Activated CD4-positive, alpha-beta memory T cell treated with anti-CD3 and anti-CD28 coated beads, Interleukin-2, amount 10 ng/mL, durations not matched to agents 7 days and 5 days (primary cell): Measurements from ENCODE around the gene LDLRAD2. TPM values are rescaled to one million over a fixed set of nuclear protein-coding genes. Genes with fewer than 3 reads are reported as not detected.
"Not testable (repeated sequence)": the region's sequence is repeated elsewhere in the genome, so short reads cannot be mapped to it uniquely, and the experiment has no call there.

ENCODE experiments used
- CTCF ChIA-PET: fragments of 350-600 bp; sonication (Branson Sonifier 250); formaldehyde crosslinking; loops from one replicate; lab custom pipeline; 2021; ENCODE audit warnings: antibody characterized with exemption, inconsistent platforms; lab: Charles Lee
- POLR2A ChIA-PET: fragments of 350-600 bp; sonication (Branson Sonifier 250); formaldehyde crosslinking; loops from one replicate; lab custom pipeline; 2021; ENCODE audit warnings: antibody characterized with exemption; lab: Charles Lee
- DNase-seq: peaks from one replicate; pipeline ENCODE4 v3.0.0-alpha.2; 2020
- H3K27ac Mint-ChIP-seq: one replicate; pipeline ENCODE4 v1.8.0; 2021; ENCODE audit warnings: mild to moderate bottlenecking, mixed read lengths
- H3K27me3 Mint-ChIP-seq: one replicate; pipeline ENCODE4 v1.8.0; 2021; ENCODE audit warnings: mixed read lengths
- H3K36me3 Mint-ChIP-seq: one replicate; pipeline ENCODE4 v1.8.0; 2021; ENCODE audit warnings: low read depth, mixed read lengths
- H3K4me1 Mint-ChIP-seq: one replicate; pipeline ENCODE4 v1.8.0; 2021; ENCODE audit warnings: mixed read lengths
- H3K4me3 Mint-ChIP-seq: one replicate; pipeline ENCODE4 v1.8.0; 2021; ENCODE audit warnings: mild to moderate bottlenecking, mixed read lengths
- H3K9me3 Mint-ChIP-seq: one replicate; pipeline ENCODE4 v1.8.0; 2021; ENCODE audit warnings: mixed read lengths
- total RNA-seq, 2 experiments: library from RNA; stranded (reverse); gene quantifications; one replicate each; pipeline ENCODE4 v1.2.3, GENCODE V29; 2021

Gene LDLRAD2
- total RNA-seq, 2 experiments from 2014 or later, result not detected

- Mint-ChIP-seq H3K36me3 (peaks cover 21% of the 10 kb centered on the region), H3K27me3 (no peaks in the 10 kb centered on the region), H3K27ac (peak overlapping the region; percentile 56), H3K4me3 (no peak overlapping the region), H3K9me3 (no peaks in the 10 kb centered on the region), H3K4me1 (peaks cover 63% of the 10 kb centered on the region)
- no peak for DNase-seq
- CTCF ChIA-PET, result no interaction called here
- POLR2A ChIA-PET, result no interaction called here
Measured at GRCh38 chr1:21775985-21776562, 36.0 kb upstream of the LDLRAD2 start.

DNA sequence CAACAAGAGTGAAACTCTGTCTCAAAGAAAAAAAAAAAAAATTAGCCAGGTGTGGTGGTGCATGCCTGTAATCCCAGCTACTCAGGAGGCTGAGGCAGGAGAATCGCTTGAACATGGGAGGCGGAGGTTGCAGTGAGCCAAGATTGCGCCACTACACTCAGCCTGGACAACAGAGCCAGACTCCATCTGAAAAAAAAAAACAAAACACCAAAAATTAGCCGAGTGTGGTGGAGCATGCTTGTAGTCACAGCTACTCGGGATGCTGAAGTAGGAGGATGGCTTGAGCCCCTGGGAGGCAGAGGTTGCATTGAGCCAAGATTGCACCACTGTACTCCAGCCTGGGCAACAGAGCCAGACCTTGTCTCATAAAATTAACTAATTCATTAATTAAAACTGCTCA is 35.1 kb upstream of the LDLRAD2 start:
- DNase-seq, POLR2A ChIA-PET, H3K4me3 Mint-ChIP-seq, H3K9me3 Mint-ChIP-seq, H3K27me3 Mint-ChIP-seq, H3K27ac Mint-ChIP-seq: not testable (repeated sequence)
- Mint-ChIP-seq H3K36me3 (peaks cover 24% of the 10 kb centered on the region), H3K4me1 (peaks cover 63% of the 10 kb centered on the region)
- CTCF ChIA-PET, result interaction anchor here (1.0 kb wide), 1 partner anchor 9 kb away, joined by 3 read pairs; no protein-coding TSS in a partner anchor

DNA sequence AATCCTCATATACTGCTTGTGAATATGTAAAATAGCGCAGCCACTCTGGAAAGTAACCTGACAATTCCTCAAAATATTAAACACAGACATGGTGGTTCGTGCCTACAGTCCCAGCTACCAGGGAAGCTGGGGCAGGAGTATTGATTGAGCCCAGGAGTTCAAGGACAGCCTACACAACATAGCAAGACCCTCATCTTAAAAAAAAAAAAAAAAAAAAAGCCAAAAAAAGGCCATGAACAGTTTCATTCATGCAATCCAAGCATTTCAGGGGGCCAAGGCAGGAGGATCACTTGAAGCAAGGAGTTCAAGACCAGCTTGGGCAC is 33.7 kb upstream of the LDLRAD2 start:
- DNase-seq, result no peak
- Mint-ChIP-seq H3K4me3 (no peak overlapping the region), H3K27me3 (no peaks in the 10 kb centered on the region), H3K36me3 (peaks cover 25% of the 10 kb centered on the region), H3K27ac (no peak overlapping the region), H3K9me3 (no peaks in the 10 kb centered on the region), H3K4me1 (peaks cover 55% of the 10 kb centered on the region)
- CTCF ChIA-PET, result no interaction called here
- POLR2A ChIA-PET, result no interaction called here

DNA sequence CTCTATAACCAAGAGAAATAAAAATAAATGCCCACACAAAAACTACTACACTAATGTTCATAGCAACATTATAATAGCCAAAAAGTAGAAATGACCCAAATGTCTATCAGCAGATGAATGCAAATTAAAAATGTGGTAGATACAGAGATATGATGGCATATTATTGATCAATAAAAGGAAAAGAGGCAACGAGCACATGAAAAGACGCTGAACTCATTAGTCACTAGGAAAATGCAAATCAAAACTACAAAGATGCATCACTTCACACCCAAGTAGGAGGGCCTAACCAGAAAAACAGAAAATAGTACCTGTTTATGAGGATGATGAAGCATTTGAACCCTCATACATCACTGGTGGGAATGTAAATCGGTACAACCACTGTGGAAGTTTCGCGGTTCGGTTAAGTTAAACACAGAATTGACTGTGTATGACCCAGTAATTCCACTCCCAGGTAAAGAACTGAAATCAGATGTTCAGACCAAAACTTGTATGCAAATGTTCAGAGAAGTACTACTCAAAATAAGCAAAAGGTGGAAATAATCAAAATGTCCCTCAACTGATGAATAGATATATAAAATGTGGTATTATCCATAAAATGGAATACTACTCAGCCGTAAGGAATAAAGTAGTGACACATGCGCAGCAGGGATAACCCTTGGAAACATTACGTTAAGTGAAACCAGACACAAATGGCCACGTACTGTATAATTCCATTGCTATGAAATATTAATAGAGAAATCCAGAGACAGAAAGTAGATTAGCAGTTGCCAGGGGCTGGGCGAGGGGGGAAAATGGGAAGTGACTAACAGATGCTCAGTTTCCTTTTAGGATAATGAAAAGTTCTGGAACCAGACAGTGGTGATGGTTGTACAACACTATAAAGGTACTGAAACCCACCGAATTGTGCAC is 32.2 kb upstream of the LDLRAD2 start:
- peak; percentile 41 for DNase-seq
- ChIA-PET POLR2A (no interaction called here), CTCF (no interaction called here)
- Mint-ChIP-seq H3K27me3 (no peaks in the 10 kb centered on the region), H3K36me3 (peaks cover 27% of the 10 kb centered on the region), H3K4me3 (peak overlapping the region; percentile 57), H3K9me3 (no peaks in the 10 kb centered on the region), H3K4me1 (peaks cover 55% of the 10 kb centered on the region), H3K27ac (peak overlapping the region; percentile 84)

- peak overlapping the region; percentile 87 for H3K4me3 Mint-ChIP-seq
- CTCF ChIA-PET, result interaction anchor here (0.7 to 3.6 kb wide), 9 partner anchors 9 to 243 kb away, joined by 3 to 26 read pairs (median 3); no protein-coding TSS in a partner anchor
- no peaks in the 10 kb centered on the region for H3K9me3 Mint-ChIP-seq
- peaks cover 26% of the 10 kb centered on the region for H3K36me3 Mint-ChIP-seq
- POLR2A ChIA-PET, result interaction anchor here (0.7 to 3.5 kb wide), 22 partner anchors 8 to 995 kb away, joined by 3 to 35 read pairs (median 6); partner anchors contain the start of genes CDC42, HP1BP3 and RAP1GAP
- H3K4me1 Mint-ChIP-seq, result peaks cover 38% of the 10 kb centered on the region
- peak overlapping the region; percentile 100 for H3K27ac Mint-ChIP-seq
- peak; percentile 22 for DNase-seq
- H3K27me3 Mint-ChIP-seq, result peaks cover 2% of the 10 kb centered on the region
Measured at GRCh38 chr1:21781815-21782348, 30.2 kb upstream of the LDLRAD2 start.

- Mint-ChIP-seq H3K4me1 (peaks cover 34% of the 10 kb centered on the region), H3K27me3 (peaks cover 5% of the 10 kb centered on the region), H3K27ac (peak overlapping the region; percentile 100), H3K4me3 (peak overlapping the region; percentile 87), H3K36me3 (peaks cover 21% of the 10 kb centered on the region), H3K9me3 (no peaks in the 10 kb centered on the region)
- ChIA-PET POLR2A (interaction anchor here (0.7 to 3.5 kb wide), 26 partner anchors 9 to 995 kb away, joined by 3 to 35 read pairs (median 4); partner anchors contain the start of genes CDC42, HP1BP3 and RAP1GAP), CTCF (interaction anchor here (0.7 to 3.6 kb wide), 8 partner anchors 12 to 243 kb away, joined by 3 to 26 read pairs (median 3); no protein-coding TSS in a partner anchor)
- peak; percentile 59 for DNase-seq
Measured at GRCh38 chr1:21782349-21782867, 29.7 kb upstream of the LDLRAD2 start.

DNA sequence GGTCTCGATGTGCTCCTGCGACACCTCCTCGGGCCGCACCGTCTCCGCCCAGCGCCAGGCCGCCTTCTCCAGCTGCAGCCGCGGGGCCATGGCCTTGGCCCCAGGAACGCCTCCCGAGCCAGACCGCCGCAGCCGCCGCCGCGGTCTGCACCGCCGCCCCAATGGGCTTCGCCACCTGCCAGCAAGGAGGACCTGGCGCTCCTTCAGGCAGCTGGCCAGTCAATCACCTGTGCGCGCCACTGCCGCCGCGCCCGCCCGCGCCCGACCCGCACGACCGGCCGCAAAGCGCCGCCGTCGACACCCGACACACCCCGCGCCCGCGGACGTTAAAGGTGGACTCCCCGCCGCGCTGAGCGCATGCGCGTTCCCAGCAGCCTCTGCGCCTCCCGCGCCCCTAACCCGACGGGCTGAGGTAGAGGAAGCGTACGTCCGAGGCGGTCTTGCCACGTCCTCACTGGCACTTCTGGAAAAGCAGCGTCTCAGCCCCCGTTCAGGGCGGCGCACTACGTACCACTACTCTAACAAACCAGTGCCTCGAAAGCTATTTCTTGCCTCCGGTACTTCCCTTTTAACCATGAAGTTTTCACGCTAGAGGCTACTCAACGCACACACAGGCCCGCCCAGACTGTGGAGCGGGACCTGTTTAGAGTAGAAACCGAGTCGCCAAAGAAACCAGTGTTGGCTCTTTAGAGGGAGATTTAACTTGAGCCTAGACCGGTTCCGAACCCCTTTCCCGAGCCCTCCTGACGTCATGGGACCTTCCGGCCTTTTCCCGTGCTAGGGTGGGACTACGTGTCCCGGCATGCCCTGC is 29.0 kb upstream of the LDLRAD2 start, which contains the start of gene USP48:
USP48 (minus strand) TSS at position 282 of the 811 bp plus-strand sequence; CDS start at position 90, 192 bp downstream.
- ChIA-PET POLR2A (interaction anchor here (0.9 to 3.5 kb wide), 24 partner anchors 8 to 996 kb away, joined by 3 to 35 read pairs (median 6); partner anchors contain the start of genes CDC42, HP1BP3 and RAP1GAP), CTCF (interaction anchor here (0.7 to 3.6 kb wide), 5 partner anchors 12 to 242 kb away, joined by 3 to 26 read pairs (median 4); no protein-coding TSS in a partner anchor)
- Mint-ChIP-seq H3K9me3 (no peaks in the 10 kb centered on the region), H3K27ac (peak within 1 kb of the TSS; percentile 100), H3K36me3 (peaks cover 18% of the 10 kb centered on the region), H3K4me3 (peak within 1 kb of the TSS; percentile 87), H3K27me3 (peaks cover 5% of the 10 kb centered on the region), H3K4me1 (peaks cover 30% of the 10 kb centered on the region)
- peak; percentile 98 for DNase-seq

GRCh38 chr1:21783679-21784603 is 28.1 kb upstream of the LDLRAD2 start:
- peak overlapping the region; percentile 87 for H3K4me3 Mint-ChIP-seq
- peaks cover 24% of the 10 kb centered on the region for H3K4me1 Mint-ChIP-seq
- no peak for DNase-seq
- H3K27ac Mint-ChIP-seq, result peak overlapping the region; percentile 100
- ChIA-PET CTCF (interaction anchor here (3.6 kb wide), 1 partner anchor 81 kb away, joined by 26 read pairs; no protein-coding TSS in a partner anchor), POLR2A (interaction anchor here (1.0 to 3.5 kb wide), 13 partner anchors 7 to 268 kb away, joined by 3 to 35 read pairs (median 9); partner anchors contain the start of genes CDC42 and RAP1GAP)
- no peaks in the 10 kb centered on the region for H3K9me3 Mint-ChIP-seq
- peaks cover 5% of the 10 kb centered on the region for H3K27me3 Mint-ChIP-seq
- peaks cover 15% of the 10 kb centered on the region for H3K36me3 Mint-ChIP-seq

GRCh38 chr1:21785764-21786163 is 26.3 kb upstream of the LDLRAD2 start:
- DNase-seq, POLR2A ChIA-PET, H3K4me3 Mint-ChIP-seq, CTCF ChIA-PET, H3K36me3 Mint-ChIP-seq, H3K27me3 Mint-ChIP-seq, H3K27ac Mint-ChIP-seq, H3K9me3 Mint-ChIP-seq: not testable (repeated sequence)
- H3K4me1 Mint-ChIP-seq, result peaks cover 16% of the 10 kb centered on the region

DNA sequence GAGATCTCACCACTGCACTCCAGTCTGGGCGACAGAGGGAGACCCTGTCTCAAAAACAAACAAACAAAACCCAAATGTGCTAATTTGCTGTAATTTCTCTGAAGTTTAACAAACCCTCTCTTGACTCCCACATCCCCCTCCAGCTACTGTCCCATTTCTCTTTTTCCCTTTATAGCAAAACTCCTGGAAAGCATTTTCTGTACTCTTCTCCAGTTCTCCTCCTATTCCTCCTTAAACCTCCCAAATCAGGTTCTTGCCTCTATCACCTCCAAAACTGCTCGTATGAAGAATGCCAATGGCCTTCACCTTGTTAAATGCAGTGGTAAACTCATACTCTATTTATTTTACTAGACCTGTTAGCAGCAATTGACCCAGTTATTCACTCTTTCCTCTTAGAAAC is 25.4 kb upstream of the LDLRAD2 start:
- Mint-ChIP-seq H3K9me3 (no peaks in the 10 kb centered on the region), H3K4me1 (peaks cover 20% of the 10 kb centered on the region), H3K27me3 (peaks cover 5% of the 10 kb centered on the region), H3K36me3 (peaks cover 8% of the 10 kb centered on the region), H3K27ac (no peak overlapping the region), H3K4me3 (no peak overlapping the region)
- POLR2A ChIA-PET, result no interaction called here
- CTCF ChIA-PET, result no interaction called here
- no peak for DNase-seq

DNA sequence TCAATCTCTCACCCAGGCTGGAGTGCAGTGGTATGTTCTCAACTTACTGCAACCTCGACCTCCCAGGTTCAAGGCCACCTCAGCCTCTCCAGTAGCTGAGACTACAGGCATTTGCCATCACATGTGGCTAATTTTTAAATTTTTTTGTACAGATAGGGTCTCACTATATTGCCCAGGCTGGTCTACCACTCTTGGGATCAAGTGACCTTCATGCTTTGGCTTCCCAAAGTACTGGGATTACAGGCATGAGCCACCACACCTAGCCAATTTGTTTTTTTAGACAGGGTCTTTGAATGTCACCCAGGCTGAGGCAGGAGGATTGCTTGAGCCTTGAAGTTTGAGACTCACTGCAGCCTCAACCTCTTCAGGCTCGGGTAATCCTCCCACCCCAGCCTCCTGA is 19.0 kb upstream of the LDLRAD2 start:
- H3K27ac Mint-ChIP-seq, result no peak overlapping the region
- no peaks in the 10 kb centered on the region for H3K36me3 Mint-ChIP-seq
- no peak for DNase-seq
- H3K27me3 Mint-ChIP-seq, result no peaks in the 10 kb centered on the region
- POLR2A ChIA-PET, result no interaction called here
- peaks cover 8% of the 10 kb centered on the region for H3K9me3 Mint-ChIP-seq
- CTCF ChIA-PET, result no interaction called here
- H3K4me3 Mint-ChIP-seq, result no peak overlapping the region
- H3K4me1 Mint-ChIP-seq, result peaks cover 14% of the 10 kb centered on the region
